IPS-18c (cell line): ENCODE measurements around the gene FOXJ1.

Experiments
- H3K4me3 ChIP-seq: 2 replicates; pipeline ENCODE4 v1.7.0; 2013; ENCODE audit warnings: low read depth, mild to moderate bottlenecking, low read length, moderate library complexity; ENCODE audit not compliant: insufficient read depth
- H3K9me3 ChIP-seq: one replicate; pipeline ENCODE4 v1.6.1; 2013; ENCODE audit warnings: mild to moderate bottlenecking, low read length, moderate library complexity; ENCODE audit not compliant: control insufficient read depth, insufficient read depth

The FOXJ1 gene

GRCh38 chr17:76135810-76136188 lies 5.2 kb downstream of the FOXJ1 start:
- Histone ChIP-seq H3K4me3 (peak overlapping the region; percentile 24), H3K9me3 (no peaks in the 10 kb centered on the region)

- peak overlapping the region; percentile 43; the same call in 1 of the 2 replicates for H3K4me3 ChIP-seq
- H3K9me3 ChIP-seq = no peaks in the 10 kb centered on the region
Observed at GRCh38 chr17:76134911-76135809, 5.9 kb downstream of the FOXJ1 start.

GRCh38 chr17:76132574-76133338 lies 8.3 kb downstream of the FOXJ1 start:
- H3K4me3 ChIP-seq = peak overlapping the region; percentile 36; the same call in 1 of the 2 replicates

DNA sequence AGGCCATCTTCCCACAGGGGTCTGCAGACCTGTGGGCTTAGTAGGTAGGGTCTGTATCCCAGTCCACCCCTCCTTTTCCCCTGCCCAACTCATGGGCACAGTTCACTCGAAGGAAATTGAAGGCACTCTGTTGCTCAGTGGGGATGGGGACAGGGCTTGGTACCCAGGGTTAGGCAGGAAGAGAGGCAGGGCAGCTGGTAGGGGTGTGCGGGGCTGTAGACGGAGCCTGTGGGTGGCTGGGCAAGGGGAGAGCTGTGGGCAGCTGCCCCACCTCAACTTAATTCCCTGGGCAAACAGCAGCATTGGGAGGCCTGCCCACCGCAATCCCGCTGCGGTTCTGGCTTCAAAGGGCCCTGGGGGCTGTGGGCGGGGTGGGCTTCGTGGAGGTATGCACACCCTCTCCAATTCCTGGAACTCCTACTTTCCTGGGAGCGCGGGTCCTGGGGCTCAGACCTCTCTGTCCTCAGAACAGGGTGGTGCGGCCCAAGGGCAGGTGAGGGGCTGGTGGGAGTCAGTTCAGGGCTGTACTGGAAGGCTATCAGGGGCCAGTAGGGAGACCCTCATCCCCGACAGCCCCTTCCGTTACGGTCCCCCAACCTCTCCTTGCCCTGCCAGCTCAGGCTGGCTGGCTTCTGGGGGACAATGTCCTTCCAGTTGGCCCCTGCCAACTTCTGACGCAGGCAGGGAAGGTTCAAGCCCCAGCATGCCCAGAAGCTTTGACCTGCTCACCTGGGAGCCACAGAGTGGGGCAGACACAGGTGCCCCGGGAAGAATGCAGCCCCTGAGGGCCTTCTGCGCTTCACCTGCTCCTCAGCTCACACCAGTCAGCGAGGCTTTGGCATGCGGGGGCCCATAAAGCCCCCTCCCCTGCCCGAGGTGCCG lies 9.1 kb downstream of the FOXJ1 start:
- H3K4me3 ChIP-seq = peak overlapping the region; percentile 36
- no peaks in the 10 kb centered on the region for H3K9me3 ChIP-seq

More at GRCh38 chr17:76132574-76133338, 8.3 kb downstream of the FOXJ1 start:
- H3K9me3 ChIP-seq = no peaks in the 10 kb centered on the region

DNA sequence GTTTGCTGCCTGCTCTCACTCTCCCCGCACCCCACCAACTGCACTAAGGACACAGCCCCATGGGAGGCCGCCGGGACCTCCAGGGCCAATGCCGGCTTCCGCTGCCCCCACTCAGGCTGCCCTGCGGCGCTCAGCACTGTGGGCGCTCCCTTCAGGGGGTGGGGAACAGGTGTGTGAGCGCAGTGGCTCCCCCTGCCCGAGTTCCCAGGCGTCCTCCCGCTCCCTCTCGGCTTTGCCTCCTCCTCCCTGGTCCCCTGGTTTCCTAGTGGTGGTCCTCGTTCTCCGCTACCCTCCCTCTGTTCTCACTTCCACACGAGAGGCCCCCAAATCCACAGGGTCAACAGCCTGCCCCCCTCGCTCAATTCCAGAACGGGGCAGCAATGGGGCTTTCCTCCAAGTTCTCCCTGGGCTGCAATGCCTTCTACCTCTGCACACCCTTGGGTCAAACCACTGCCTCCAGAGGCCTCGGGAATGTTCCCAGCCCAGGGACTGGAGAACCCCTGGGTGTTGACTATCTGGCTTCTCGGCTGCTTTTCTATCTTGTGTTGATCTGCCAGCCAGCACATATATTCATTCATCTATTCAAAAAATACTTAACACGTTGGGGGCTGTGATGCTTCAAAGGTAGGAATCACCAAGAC lies 9.9 kb downstream of the FOXJ1 start:
- Histone ChIP-seq H3K4me3 (peak overlapping the region; percentile 28), H3K9me3 (no peaks in the 10 kb centered on the region)

DNA sequence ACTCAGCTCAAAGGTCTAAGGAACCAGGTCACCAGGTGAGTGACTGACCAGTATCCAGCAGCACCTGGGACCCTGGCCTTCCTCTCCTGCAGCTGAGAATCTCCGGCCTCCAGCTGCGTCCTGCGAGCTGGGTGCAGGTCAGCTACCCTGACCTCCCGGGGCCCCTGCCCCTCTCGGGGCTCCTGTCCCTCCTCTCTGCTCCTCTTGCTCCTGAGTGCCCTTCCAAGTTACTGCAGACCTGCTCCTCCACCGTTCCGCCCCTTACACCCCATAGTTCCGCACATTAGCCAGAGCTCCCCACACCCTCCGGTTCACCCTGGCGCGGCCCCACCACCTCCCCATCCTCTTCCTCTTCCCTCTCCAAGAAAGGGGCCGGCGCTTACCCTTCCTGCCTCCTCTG lies 10.6 kb downstream of the FOXJ1 start:
- Histone ChIP-seq H3K9me3 (no peaks in the 10 kb centered on the region), H3K4me3 (peak overlapping the region; percentile 28; the same call in 1 of the 2 replicates)

- Histone ChIP-seq H3K4me3 (no peak overlapping the region), H3K9me3 (no peaks in the 10 kb centered on the region)
Observed at GRCh38 chr17:76125922-76126321, 15.1 kb downstream of the FOXJ1 start.

DNA sequence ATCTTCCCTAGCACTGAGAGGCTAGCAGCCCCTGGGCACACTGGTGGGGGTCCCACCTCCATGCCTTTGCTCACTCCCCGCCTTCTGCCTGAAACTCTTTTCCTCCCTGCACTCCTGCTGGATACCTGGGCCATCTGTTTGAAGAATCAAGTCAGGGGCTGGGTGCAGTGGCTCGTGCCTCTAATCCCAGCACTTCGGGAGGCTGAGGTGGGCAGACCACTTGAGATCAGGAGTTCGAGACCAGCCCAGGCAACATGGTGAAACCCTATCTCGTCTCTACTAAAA lies 15.7 kb downstream of the FOXJ1 start:
- no peaks in the 10 kb centered on the region for H3K9me3 ChIP-seq
- H3K4me3 ChIP-seq = no peak overlapping the region

DNA sequence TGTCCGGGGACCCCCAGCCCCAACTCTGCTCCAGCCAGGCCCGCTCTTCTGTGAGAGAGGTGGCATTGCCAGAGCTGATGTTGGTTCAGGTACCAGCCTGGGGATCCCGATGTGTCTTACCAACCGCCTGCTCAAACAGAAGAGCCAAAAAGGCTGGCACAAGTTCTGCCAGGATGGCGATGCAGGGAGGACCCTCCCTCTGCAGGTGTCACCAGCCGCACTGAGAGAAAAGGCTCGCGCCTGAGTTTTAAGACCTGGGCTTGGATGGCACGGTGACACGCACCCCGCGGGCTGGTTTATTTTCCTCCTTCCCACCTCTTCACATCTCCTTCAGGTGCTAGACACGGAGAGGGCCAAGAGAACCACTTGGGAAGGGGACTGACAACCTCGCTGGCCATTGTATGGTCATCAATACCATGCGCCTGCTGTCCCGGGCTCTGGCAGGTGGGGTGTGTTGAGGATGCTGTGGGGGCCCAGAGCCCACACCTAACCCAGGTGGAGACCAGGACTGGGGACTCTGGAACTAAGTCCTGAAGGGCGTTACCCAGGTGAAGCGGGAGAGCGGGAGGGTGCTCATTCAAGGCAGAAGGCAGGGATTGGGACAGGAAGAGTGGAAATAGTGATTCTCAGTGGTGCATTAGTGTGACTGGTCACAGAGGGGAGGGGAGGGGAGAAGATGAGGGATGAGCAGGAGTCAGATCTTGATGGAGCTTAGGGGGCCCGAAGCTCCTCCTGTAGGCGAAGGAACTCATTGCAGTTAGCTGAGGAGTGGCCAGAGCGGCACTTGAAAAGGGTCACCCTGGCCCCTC lies 16.3 kb downstream of the FOXJ1 start:
- no peaks in the 10 kb centered on the region for H3K9me3 ChIP-seq
- H3K4me3 ChIP-seq = no peak overlapping the region

DNA sequence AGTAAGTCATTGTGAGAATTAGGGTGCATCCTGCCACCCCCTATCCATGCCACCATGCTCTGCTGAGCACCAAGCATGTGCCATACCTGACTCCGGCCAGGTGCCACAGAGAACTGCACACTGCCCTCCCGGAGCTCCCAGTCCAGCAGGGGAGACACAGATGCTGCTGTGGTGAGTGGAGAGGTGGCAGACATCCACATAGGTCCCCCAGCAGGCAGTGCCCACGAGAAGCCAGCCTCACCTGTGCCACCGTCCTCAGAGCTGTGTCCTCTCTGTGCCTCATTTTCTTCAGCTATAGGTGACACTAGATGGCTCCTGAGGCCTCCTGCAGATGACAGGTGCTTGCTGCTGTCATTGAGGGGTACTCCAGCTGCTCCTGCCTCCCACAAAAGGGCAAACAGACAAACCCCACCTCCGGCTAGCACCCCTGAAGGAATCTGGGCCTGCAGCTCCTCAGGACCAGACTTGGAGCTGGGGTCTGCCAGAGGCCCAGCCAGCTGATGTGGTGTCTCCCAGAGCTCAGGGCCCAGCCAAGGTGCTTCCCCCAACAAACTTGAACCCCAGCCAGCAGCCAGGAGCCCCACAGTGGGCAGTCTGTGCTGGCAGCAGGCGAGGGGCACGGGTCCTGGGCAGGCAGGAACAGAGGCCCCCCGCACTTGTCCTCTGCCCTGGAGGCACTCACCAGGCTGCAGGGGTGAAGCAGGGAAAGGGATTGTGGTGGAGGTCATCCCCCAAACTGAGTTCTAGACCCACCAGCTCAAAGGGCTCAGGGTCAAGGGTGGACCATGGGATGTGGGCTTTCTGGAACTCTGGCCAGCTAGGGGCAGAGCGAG lies 17.1 kb downstream of the FOXJ1 start:
- H3K4me3 ChIP-seq = no peak overlapping the region
- H3K9me3 ChIP-seq = no peaks in the 10 kb centered on the region

DNA sequence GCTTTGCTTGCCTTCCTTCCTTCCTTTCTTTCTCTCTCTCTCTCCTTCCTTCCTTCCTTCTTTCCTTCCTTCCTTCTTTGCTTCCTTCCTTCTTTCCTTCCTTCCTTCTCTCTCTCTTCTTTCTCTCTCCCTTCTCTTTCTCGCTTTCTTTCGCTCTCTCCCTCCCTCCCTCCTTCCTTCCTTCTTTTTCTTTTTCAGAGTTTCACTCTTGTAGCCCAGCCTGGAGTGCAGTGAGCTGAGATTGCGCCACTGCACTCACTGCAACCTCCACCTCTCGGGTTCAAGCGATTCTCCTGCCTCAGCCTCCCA lies 17.9 kb downstream of the FOXJ1 start:
- H3K9me3 ChIP-seq = no peaks in the 10 kb centered on the region

DNA sequence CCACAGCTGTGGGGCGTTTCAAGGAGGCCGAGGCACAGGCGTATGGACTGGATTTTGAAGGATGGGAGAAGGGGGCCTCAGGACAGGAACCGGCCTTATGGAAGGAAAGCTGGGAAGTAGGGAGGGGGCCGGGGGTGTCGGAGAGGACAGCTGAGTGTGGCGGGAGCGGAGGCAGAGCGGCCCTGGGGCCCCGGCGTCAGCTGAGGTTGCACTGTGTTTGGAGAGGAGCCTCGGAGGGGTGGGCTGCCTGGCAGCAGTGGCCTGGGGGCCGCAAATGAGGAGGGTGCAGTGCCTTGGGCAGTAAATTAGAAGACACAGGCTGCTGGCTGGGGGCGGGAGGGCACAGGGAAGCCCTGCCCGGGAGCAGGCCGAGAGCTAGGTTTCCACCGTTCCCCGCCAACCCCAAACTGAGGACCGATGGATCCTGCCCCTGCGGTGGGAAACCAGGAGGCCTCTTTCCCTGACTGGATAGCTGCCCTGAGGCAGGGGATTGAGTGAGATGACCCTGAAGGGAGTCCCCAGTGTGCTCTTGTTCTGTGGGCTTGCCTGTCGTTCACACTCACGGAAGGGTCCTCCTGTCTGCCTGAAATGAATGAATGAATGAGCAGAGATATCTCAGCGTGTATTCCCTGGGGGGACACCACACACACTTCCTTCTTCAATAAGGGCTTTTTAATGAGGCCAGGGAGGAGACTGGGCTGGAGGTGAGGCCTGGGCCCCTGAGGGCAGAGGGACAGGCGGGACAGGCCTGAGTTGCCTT lies 18.4 kb downstream of the FOXJ1 start:
- Histone ChIP-seq H3K9me3 (no peaks in the 10 kb centered on the region), H3K4me3 (no peak overlapping the region)

More for the DNA sequence above, 17.9 kb downstream of the FOXJ1 start:
- H3K4me3 ChIP-seq = no peak overlapping the region

- H3K4me3 ChIP-seq = peak overlapping the region; percentile 24; the same call in 1 of the 2 replicates
- no peaks in the 10 kb centered on the region for H3K9me3 ChIP-seq
Observed at GRCh38 chr17:76121932-76122430, 19.1 kb downstream of the FOXJ1 start.

- H3K4me3 ChIP-seq = no peak overlapping the region
- H3K9me3 ChIP-seq = no peaks in the 10 kb centered on the region
Observed at GRCh38 chr17:76120658-76121008, 20.4 kb downstream of the FOXJ1 start.
